Activated CD4-positive, alpha-beta memory T cell treated with anti-CD3 and anti-CD28 coated beads, Interleukin-2, amount 10 ng/mL, durations not matched to agents 7 days and 5 days (primary cell): Measurements from ENCODE around the gene PPP3CA. TPM values are rescaled to one million over a fixed set of nuclear protein-coding genes. Genes with fewer than 3 reads are reported as not detected.
"Not testable (repeated sequence)": the region's sequence is repeated elsewhere in the genome, so short reads cannot be mapped to it uniquely, and the experiment has no call there.

ENCODE experiments used
- CTCF ChIA-PET: fragments of 350-600 bp; sonication (Branson Sonifier 250); formaldehyde crosslinking; loops from one replicate; lab custom pipeline; 2021; ENCODE audit warnings: antibody characterized with exemption, inconsistent platforms; lab: Charles Lee
- POLR2A ChIA-PET: fragments of 350-600 bp; sonication (Branson Sonifier 250); formaldehyde crosslinking; loops from one replicate; lab custom pipeline; 2021; ENCODE audit warnings: antibody characterized with exemption; lab: Charles Lee
- DNase-seq: peaks from one replicate; pipeline ENCODE4 v3.0.0-alpha.2; 2020
- H3K27ac Mint-ChIP-seq: one replicate; pipeline ENCODE4 v1.8.0; 2021; ENCODE audit warnings: mild to moderate bottlenecking, mixed read lengths
- H3K27me3 Mint-ChIP-seq: one replicate; pipeline ENCODE4 v1.8.0; 2021; ENCODE audit warnings: mixed read lengths
- H3K36me3 Mint-ChIP-seq: one replicate; pipeline ENCODE4 v1.8.0; 2021; ENCODE audit warnings: low read depth, mixed read lengths
- H3K4me1 Mint-ChIP-seq: one replicate; pipeline ENCODE4 v1.8.0; 2021; ENCODE audit warnings: mixed read lengths
- H3K4me3 Mint-ChIP-seq: one replicate; pipeline ENCODE4 v1.8.0; 2021; ENCODE audit warnings: mild to moderate bottlenecking, mixed read lengths
- H3K9me3 Mint-ChIP-seq: one replicate; pipeline ENCODE4 v1.8.0; 2021; ENCODE audit warnings: mixed read lengths
- total RNA-seq, 2 experiments: library from RNA; stranded (reverse); gene quantifications; one replicate each; pipeline ENCODE4 v1.2.3, GENCODE V29; 2021

Gene PPP3CA
- total RNA-seq, 2 experiments from 2014 or later = 45.5 to 48.6 TPM

GRCh38 chr4:101184668-101185067 is 162.7 kb downstream of the PPP3CA start:
- CTCF ChIA-PET = no interaction called here
- Mint-ChIP-seq H3K9me3 (no peaks in the 10 kb centered on the region), H3K4me1 (peaks cover 10% of the 10 kb centered on the region), H3K36me3 (peaks cover 16% of the 10 kb centered on the region), H3K27me3 (no peaks in the 10 kb centered on the region), H3K27ac (no peak overlapping the region), H3K4me3 (no peak overlapping the region)
- POLR2A ChIA-PET = no interaction called here
- DNase-seq = no peak

DNA sequence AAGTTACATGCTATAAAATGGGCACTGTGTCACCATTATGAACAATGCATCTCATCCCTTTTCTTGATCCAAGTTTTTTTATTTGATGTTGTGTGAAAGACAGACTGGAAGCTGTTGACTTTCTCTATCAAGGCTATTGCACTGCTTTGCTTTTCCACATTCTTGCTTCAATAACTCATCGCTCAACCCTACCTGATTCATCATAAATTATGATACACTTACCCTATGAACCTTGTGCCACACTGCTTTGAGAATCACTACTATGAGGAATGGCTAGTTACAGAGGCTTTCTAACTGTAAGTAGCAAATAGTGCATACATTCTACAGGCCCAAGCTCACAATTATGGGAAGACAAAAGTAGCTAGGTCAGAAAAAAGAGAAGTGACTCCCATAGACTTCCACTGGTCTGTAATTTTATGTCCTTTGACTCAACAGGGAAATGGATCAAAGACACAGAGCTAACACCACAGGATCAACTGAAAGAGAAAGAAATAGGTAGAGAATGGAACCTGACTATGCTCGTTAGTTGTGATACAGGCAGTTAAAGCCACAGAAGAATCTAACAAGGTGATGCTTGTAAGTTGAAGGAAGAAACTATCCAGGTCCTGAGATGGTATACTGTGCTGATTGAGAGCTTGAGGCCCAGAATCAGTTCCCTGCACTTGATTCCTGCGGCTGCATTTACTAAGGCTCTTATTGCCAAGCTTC is 163.5 kb downstream of the PPP3CA start:
- CTCF ChIA-PET = no interaction called here
- no peak overlapping the region for H3K4me3 Mint-ChIP-seq
- H3K27ac Mint-ChIP-seq = no peak overlapping the region
- POLR2A ChIA-PET = no interaction called here
- H3K9me3 Mint-ChIP-seq = peaks cover 2% of the 10 kb centered on the region
- H3K36me3 Mint-ChIP-seq = peaks cover 19% of the 10 kb centered on the region
- DNase-seq = no peak
- H3K4me1 Mint-ChIP-seq = peaks cover 10% of the 10 kb centered on the region
- H3K27me3 Mint-ChIP-seq = no peaks in the 10 kb centered on the region

DNA sequence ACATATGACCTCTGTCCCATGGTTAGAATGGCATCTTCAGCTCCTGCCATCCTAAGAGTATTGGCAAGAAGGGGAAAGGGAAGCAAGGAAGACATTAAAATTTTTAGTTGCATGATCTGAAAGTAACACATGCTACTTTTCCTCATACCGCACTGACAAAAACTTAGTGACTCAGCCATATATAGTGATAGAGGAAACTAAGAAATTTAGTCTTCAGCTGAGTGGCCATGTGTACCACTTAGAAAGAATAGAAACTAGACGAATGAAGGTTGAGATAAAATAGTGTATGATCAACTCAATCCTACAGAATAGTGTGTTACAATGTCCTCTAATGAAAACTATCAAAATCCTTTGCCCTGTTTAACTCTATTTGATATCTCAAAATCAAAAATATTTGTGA is 164.1 kb downstream of the PPP3CA start:
- peaks cover 24% of the 10 kb centered on the region for H3K36me3 Mint-ChIP-seq
- H3K4me1 Mint-ChIP-seq = peaks cover 7% of the 10 kb centered on the region
- H3K9me3 Mint-ChIP-seq = peaks cover 2% of the 10 kb centered on the region
- H3K27me3 Mint-ChIP-seq = no peaks in the 10 kb centered on the region
- ChIA-PET POLR2A (no interaction called here), CTCF (no interaction called here)
- no peak overlapping the region for H3K27ac Mint-ChIP-seq
- H3K4me3 Mint-ChIP-seq = no peak overlapping the region
- no peak for DNase-seq

DNA sequence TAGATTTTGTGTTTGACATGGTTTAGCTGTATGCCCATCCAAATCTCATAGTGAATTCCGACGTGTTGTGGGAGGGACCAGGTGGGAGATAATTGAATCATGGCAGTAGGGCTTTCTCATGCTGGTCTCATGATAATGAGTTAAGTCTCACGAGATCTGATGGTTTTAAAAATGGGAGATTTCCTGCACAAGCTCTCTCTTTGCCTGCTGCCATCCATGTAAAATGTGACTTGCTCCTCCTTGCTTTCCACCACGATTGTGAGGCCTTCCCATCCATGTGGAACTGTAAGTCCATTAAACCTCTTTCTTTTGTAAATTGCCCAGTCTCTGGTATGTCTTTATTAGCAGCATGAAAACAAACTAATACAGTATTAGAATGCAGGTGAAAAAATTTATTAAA is 164.6 kb downstream of the PPP3CA start:
- H3K27me3 Mint-ChIP-seq, POLR2A ChIA-PET, H3K27ac Mint-ChIP-seq, H3K4me1 Mint-ChIP-seq, DNase-seq, H3K4me3 Mint-ChIP-seq, H3K9me3 Mint-ChIP-seq, CTCF ChIA-PET: not testable (repeated sequence)
- H3K36me3 Mint-ChIP-seq = peaks cover 24% of the 10 kb centered on the region

DNA sequence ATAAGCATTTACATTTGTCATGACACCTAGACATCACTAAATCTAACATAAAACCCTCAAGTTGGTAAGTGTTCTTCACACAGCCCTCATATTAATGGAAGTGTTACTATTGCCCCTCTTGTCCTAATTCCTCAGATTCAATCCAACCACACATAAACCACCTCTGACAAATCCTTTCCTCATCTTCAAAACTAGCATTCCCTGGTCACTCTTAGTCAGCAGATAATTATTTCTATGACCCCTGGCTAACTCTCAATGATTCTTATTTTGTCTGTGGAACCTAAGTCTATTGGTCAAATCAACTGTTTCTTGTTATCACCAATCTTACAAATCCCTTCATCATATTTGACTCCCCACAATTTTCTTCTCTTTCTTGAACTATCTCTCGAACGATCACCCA is 168.6 kb downstream of the PPP3CA start:
- H3K4me3 Mint-ChIP-seq = no peak overlapping the region
- POLR2A ChIA-PET = no interaction called here
- peaks cover 2% of the 10 kb centered on the region for H3K9me3 Mint-ChIP-seq
- H3K4me1 Mint-ChIP-seq = peaks cover 9% of the 10 kb centered on the region
- H3K27me3 Mint-ChIP-seq = no peaks in the 10 kb centered on the region
- no peak for DNase-seq
- CTCF ChIA-PET = no interaction called here
- no peak overlapping the region for H3K27ac Mint-ChIP-seq
- H3K36me3 Mint-ChIP-seq = peaks cover 23% of the 10 kb centered on the region

DNA sequence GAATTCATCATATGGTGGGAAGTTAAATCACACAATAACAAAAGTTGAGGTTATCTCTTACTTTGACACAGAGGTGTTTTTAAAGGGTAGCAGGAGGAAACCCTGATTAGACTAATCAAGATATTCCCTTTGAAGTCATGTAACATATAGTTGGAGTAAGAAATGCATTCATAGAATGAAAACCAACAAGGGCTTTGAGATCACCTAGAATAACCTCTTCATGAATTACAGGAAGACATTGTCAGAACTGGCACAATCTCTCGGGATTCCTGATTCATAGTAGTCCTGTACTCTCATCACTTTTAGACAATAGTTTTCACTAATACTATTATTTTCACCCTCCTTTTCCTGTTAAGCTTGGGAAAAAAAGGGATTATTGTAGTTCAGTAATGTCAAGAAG is 170.2 kb downstream of the PPP3CA start:
- H3K27ac Mint-ChIP-seq = no peak overlapping the region
- H3K9me3 Mint-ChIP-seq = peaks cover 2% of the 10 kb centered on the region
- POLR2A ChIA-PET = no interaction called here
- peaks cover 10% of the 10 kb centered on the region for H3K36me3 Mint-ChIP-seq
- peaks cover 9% of the 10 kb centered on the region for H3K4me1 Mint-ChIP-seq
- no peak for DNase-seq
- H3K4me3 Mint-ChIP-seq = no peak overlapping the region
- no peaks in the 10 kb centered on the region for H3K27me3 Mint-ChIP-seq
- CTCF ChIA-PET = no interaction called here

DNA sequence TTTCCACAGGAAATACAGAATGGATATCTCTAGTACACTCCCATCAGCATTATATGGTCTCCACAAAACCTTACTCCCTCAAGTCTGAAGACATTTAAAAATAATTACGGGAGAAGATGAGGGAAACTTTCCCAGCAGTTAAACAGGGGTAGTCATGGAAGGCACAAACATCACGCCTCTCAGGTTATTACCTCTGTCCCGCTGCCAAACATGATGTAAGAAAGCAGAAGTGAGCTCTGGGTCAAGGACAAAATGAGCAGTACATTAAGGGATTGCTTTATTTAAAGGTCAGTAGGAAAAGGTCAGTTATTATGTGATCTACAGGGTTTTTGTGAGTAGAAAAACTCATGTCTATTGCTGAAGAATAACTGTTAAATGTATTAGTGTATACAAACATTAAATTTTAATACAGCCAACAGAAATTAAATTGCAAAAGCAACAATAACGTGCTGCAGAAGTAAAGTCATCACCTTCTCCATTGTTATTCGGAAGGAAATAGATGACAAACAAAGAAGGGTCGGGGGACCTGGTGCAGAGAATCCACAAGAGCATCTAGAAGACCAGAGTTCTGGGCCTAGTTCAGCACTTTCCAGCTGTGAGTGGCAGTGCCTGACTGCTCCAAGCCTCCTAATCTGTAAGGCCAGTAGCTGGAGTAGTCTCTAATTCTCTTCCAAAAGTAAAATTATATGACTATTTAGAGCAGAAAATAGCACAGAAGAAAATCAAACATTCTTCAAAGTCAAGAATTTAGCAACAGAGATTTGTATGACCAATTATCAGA is 171.2 kb downstream of the PPP3CA start:
- H3K27me3 Mint-ChIP-seq = no peaks in the 10 kb centered on the region
- peaks cover 8% of the 10 kb centered on the region for H3K36me3 Mint-ChIP-seq
- H3K4me1 Mint-ChIP-seq = peaks cover 9% of the 10 kb centered on the region
- H3K9me3 Mint-ChIP-seq = peaks cover 2% of the 10 kb centered on the region
- H3K27ac Mint-ChIP-seq = no peak overlapping the region
- POLR2A ChIA-PET = interaction anchor here (0.6 kb wide), 1 partner anchor 100 kb away, joined by 3 read pairs; no protein-coding TSS in a partner anchor
- CTCF ChIA-PET = no interaction called here
- DNase-seq = no peak
- H3K4me3 Mint-ChIP-seq = no peak overlapping the region

GRCh38 chr4:101174679-101175345 is 172.5 kb downstream of the PPP3CA start:
- Mint-ChIP-seq H3K4me3 (no peak overlapping the region), H3K27ac (no peak overlapping the region), H3K36me3 (peaks cover 8% of the 10 kb centered on the region), H3K4me1 (peaks cover 9% of the 10 kb centered on the region), H3K9me3 (peaks cover 2% of the 10 kb centered on the region), H3K27me3 (no peaks in the 10 kb centered on the region)
- CTCF ChIA-PET = no interaction called here
- DNase-seq = no peak
- POLR2A ChIA-PET = no interaction called here

DNA sequence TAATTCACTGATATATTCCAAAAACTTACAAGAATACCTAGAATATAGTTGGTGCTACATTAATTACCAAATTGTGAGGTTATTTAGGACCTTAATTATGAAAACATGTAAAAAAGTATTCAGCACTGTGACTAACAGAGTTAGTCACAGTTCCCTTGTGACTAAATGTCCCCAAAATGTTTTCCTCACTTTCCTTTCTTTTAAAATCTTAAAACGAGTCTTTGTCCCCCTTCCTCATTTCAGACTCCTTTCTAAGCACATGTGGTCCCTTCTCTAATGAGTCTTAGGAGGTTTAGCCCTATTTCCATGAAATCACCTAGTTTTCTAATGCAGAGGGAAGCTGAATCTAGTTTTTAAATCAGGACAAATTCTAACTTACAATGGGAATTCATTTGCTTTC is 175.0 kb downstream of the PPP3CA start:
- no peak overlapping the region for H3K4me3 Mint-ChIP-seq
- no peaks in the 10 kb centered on the region for H3K36me3 Mint-ChIP-seq
- H3K9me3 Mint-ChIP-seq = no peaks in the 10 kb centered on the region
- no peak overlapping the region for H3K27ac Mint-ChIP-seq
- CTCF ChIA-PET = interaction anchor here (1.5 kb wide), 1 partner anchor 557 kb away, joined by 3 read pairs; no protein-coding TSS in a partner anchor
- DNase-seq = no peak
- POLR2A ChIA-PET = no interaction called here
- H3K27me3 Mint-ChIP-seq = no peaks in the 10 kb centered on the region
- H3K4me1 Mint-ChIP-seq = peaks cover 9% of the 10 kb centered on the region

DNA sequence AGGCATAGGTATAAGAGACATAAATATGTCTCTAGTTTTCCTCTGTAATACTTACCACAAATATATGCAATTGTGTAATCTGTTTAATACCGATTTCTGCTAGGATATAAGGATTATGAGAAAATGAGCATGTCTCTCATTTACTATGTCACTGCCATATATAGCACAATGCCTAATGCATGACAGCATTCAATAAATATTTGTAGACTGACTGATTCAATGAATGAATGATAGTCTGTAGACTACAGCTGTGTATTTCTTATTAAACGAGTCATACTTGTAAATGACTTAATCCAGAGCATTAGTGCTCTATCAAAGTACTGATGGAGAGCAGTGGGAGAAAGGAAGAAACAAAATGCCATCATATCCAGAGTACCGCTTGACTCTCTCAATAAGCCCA is 175.6 kb downstream of the PPP3CA start:
- ChIA-PET POLR2A (no interaction called here), CTCF (interaction anchor here (1.4 to 1.7 kb wide), 3 partner anchors 425 to 559 kb away, joined by 3 to 6 read pairs (median 5); no protein-coding TSS in a partner anchor)
- no peak for DNase-seq
- H3K4me3 Mint-ChIP-seq = no peak overlapping the region
- no peaks in the 10 kb centered on the region for H3K9me3 Mint-ChIP-seq
- peaks cover 8% of the 10 kb centered on the region for H3K4me1 Mint-ChIP-seq
- no peaks in the 10 kb centered on the region for H3K36me3 Mint-ChIP-seq
- no peaks in the 10 kb centered on the region for H3K27me3 Mint-ChIP-seq
- H3K27ac Mint-ChIP-seq = no peak overlapping the region

DNA sequence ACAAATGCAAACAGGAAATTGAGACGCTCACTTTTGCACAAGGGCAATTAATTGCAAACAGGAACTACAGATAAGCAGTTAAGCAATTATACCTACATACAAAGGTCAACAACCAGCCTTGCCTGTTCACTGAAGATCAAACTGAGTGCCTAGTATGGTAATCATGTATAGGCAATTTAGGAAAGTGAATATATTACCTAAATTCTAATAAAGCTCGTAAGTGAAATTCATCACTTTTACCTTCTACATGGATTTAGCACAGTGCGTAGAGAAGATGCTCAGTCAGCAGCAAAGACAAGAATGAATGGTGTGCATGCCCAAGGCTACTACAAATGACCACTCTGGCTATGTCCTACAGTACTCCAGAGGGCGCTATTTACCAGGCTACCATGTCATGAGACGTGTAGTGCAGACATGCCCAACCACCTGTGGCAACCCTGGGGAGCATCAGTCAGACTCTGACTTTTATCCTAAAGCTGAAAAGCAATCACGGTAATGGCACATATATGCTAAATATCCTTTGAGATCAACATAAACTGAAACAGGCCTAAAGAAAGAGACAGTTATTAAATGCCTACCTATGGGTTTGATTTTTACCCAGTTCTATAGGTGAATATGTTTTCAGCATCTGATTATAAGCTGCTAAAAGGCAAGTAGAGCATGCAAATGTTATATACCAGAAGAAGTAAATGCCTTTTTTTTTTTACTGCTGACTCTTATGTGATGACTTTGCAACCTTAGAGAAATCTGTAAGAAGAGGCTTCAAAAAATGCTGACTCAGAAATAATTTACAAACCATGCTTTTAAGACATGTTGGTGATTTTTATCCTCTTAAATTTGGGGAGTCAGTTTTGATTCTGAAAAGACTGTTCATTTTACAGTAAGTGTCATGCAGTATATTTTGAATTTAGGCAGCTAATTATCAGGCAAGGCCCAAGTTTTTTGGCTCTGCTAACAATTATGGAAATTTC is 178.0 kb downstream of the PPP3CA start:
- peak; percentile 65 for DNase-seq
- POLR2A ChIA-PET = interaction anchor here (1.0 to 1.2 kb wide), 3 partner anchors 177 to 179 kb away, joined by 3 to 6 read pairs (median 4); partner anchors contain the start of gene PPP3CA
- H3K36me3 Mint-ChIP-seq = no peaks in the 10 kb centered on the region
- CTCF ChIA-PET = interaction anchor here (0.6 to 2.0 kb wide), 13 partner anchors 10 to 1076 kb away, joined by 3 to 15 read pairs (median 4); no protein-coding TSS in a partner anchor
- no peaks in the 10 kb centered on the region for H3K9me3 Mint-ChIP-seq
- H3K27ac Mint-ChIP-seq = no peak overlapping the region
- no peaks in the 10 kb centered on the region for H3K4me1 Mint-ChIP-seq
- H3K27me3 Mint-ChIP-seq = no peaks in the 10 kb centered on the region
- H3K4me3 Mint-ChIP-seq = no peak overlapping the region

GRCh38 chr4:101163936-101164335 is 183.4 kb downstream of the PPP3CA start:
- no peaks in the 10 kb centered on the region for H3K9me3 Mint-ChIP-seq
- POLR2A ChIA-PET = no interaction called here

More at GRCh38 chr4:101163936-101164335, 183.4 kb downstream of the PPP3CA start:
- no peak overlapping the region for H3K27ac Mint-ChIP-seq
- H3K27me3 Mint-ChIP-seq = no peaks in the 10 kb centered on the region
- H3K4me3 Mint-ChIP-seq = no peak overlapping the region
- peaks cover 5% of the 10 kb centered on the region for H3K36me3 Mint-ChIP-seq
- H3K4me1 Mint-ChIP-seq = peaks cover 3% of the 10 kb centered on the region
- no peak for DNase-seq
- CTCF ChIA-PET = no interaction called here
